ENCODE data around the gene CTNNA1.

Gene CTNNA1

GRCh38 chr5:138952962-138953361 is 199.7 kb downstream of the CTNNA1 start:
- Histone ChIP-seq H3K4me3 (ENCODE audit: low read length, poor library complexity, severe bottlenecking) (no peak overlapping the region), H3F3A (ENCODE audit: low read depth) (no peaks in the 10 kb centered on the region), H4K20me1 (ENCODE audit: insufficient read depth, low read length, poor library complexity, severe bottlenecking) (no peaks in the 10 kb centered on the region), H3K4me2 (ENCODE audit: low read depth, low read length, poor library complexity, severe bottlenecking) (peak overlapping the region; percentile 62), H3K9me2 (replicated peaks; ENCODE audit: low read depth, low read length) (no peaks in the 10 kb centered on the region), H3K27me3 (ENCODE audit: insufficient read depth, low read length, poor library complexity, severe bottlenecking) (no peaks in the 10 kb centered on the region), H3K79me2 (ENCODE audit: insufficient read depth, low read length) (no peaks in the 10 kb centered on the region), H3K36me3 (ENCODE audit: insufficient read depth, low read length) (no peaks in the 10 kb centered on the region), H3K4me1 (ENCODE audit: insufficient read depth, low read length, poor library complexity, severe bottlenecking) (peaks cover 25% of the 10 kb centered on the region), H3K9ac (ENCODE audit: low read depth, low read length, poor library complexity, severe bottlenecking) (peak overlapping the region; percentile 55), H2AFZ (ENCODE audit: low read length) (peak overlapping the region; percentile 86), H3K9me3 (ENCODE audit: insufficient read depth, low read depth, low read length) (no peaks in the 10 kb centered on the region)
- TF ChIP-seq CTCF (conservative IDR thresholded peaks at IDR 0.05; ENCODE audit: low read length) (no peak), EZH2phosphoT487 (IDR thresholded peaks at IDR 0.05; ENCODE audit: borderline replicate concordance) (no peak)

- peak overlapping the region; percentile 62 for H3K4me2 ChIP-seq (ENCODE audit: low read depth, low read length, poor library complexity, severe bottlenecking)
- H2AFZ ChIP-seq (ENCODE audit: low read length), result peak overlapping the region; percentile 86
- H3F3A ChIP-seq (ENCODE audit: low read depth), result no peaks in the 10 kb centered on the region
- H3K9me2 ChIP-seq (replicated peaks; ENCODE audit: low read depth, low read length), result no peaks in the 10 kb centered on the region
- H3K4me1 ChIP-seq (ENCODE audit: insufficient read depth, low read length, poor library complexity, severe bottlenecking), result peaks cover 21% of the 10 kb centered on the region
- peak overlapping the region; percentile 55 for H3K9ac ChIP-seq (ENCODE audit: low read depth, low read length, poor library complexity, severe bottlenecking)
- no peaks in the 10 kb centered on the region for H3K79me2 ChIP-seq (ENCODE audit: insufficient read depth, low read length)
- H4K20me1 ChIP-seq (ENCODE audit: insufficient read depth, low read length, poor library complexity, severe bottlenecking), result no peaks in the 10 kb centered on the region
- H3K9me3 ChIP-seq (ENCODE audit: insufficient read depth, low read depth, low read length), result no peaks in the 10 kb centered on the region
- no peak overlapping the region for H3K4me3 ChIP-seq (ENCODE audit: low read length, poor library complexity, severe bottlenecking)
- no peaks in the 10 kb centered on the region for H3K27me3 ChIP-seq (ENCODE audit: insufficient read depth, low read length, poor library complexity, severe bottlenecking)
- TF ChIP-seq CTCF (conservative IDR thresholded peaks at IDR 0.05; ENCODE audit: low read length), result no peak
- no peaks in the 10 kb centered on the region for H3K36me3 ChIP-seq (ENCODE audit: insufficient read depth, low read length)
These were observed 200.4 kb downstream of the CTNNA1 start for GRCh38 chr5:138953387-138954256.

GRCh38 chr5:138954257-138955012 is 201.2 kb downstream of the CTNNA1 start:
- H2AFZ ChIP-seq (ENCODE audit: low read length), result no peak overlapping the region
- H3K79me2 ChIP-seq (ENCODE audit: insufficient read depth, low read length), result no peaks in the 10 kb centered on the region
- H3K27me3 ChIP-seq (ENCODE audit: insufficient read depth, low read length, poor library complexity, severe bottlenecking), result no peaks in the 10 kb centered on the region
- no peaks in the 10 kb centered on the region for H3K9me2 ChIP-seq (replicated peaks; ENCODE audit: low read depth, low read length)
- H3K4me1 ChIP-seq (ENCODE audit: insufficient read depth, low read length, poor library complexity, severe bottlenecking), result peaks cover 21% of the 10 kb centered on the region
- no peaks in the 10 kb centered on the region for H4K20me1 ChIP-seq (ENCODE audit: insufficient read depth, low read length, poor library complexity, severe bottlenecking)
- H3K9ac ChIP-seq (ENCODE audit: low read depth, low read length, poor library complexity, severe bottlenecking), result peak overlapping the region; percentile 55
- H3F3A ChIP-seq (ENCODE audit: low read depth), result no peaks in the 10 kb centered on the region
- no peaks in the 10 kb centered on the region for H3K9me3 ChIP-seq (ENCODE audit: insufficient read depth, low read depth, low read length)
- no peaks in the 10 kb centered on the region for H3K36me3 ChIP-seq (ENCODE audit: insufficient read depth, low read length)
- H3K4me3 ChIP-seq (ENCODE audit: low read length, poor library complexity, severe bottlenecking), result no peak overlapping the region
- TF ChIP-seq EZH2phosphoT487 (IDR thresholded peaks at IDR 0.05; ENCODE audit: borderline replicate concordance) (no peak), CTCF (conservative IDR thresholded peaks at IDR 0.05; ENCODE audit: low read length) (no peak)
- H3K4me2 ChIP-seq (ENCODE audit: low read depth, low read length, poor library complexity, severe bottlenecking), result peak overlapping the region; percentile 62
